Activated CD4-positive, alpha-beta memory T cell treated with anti-CD3 and anti-CD28 coated beads for 36 hours (primary cell): ENCODE measurements around the gene AFAP1. TPM values are rescaled to one million over a fixed set of nuclear protein-coding genes. Genes with fewer than 3 reads are reported as not detected.

ENCODE experiments used
- CTCF ChIA-PET: fragments of 350-600 bp; sonication (Branson Sonifier 250); formaldehyde crosslinking; loops from one replicate; lab custom pipeline; 2021; ENCODE audit warnings: antibody characterized with exemption, inconsistent platforms; lab: Charles Lee
- POLR2A ChIA-PET: fragments of 350-600 bp; sonication (Branson Sonifier 250); formaldehyde crosslinking; loops from one replicate; lab custom pipeline; 2021; ENCODE audit warnings: antibody characterized with exemption; lab: Charles Lee
- DNase-seq: peaks from one replicate; pipeline ENCODE4 v3.0.0-alpha.2; 2020
- H3K27ac Mint-ChIP-seq: one replicate; pipeline ENCODE4 v1.8.0; 2021; ENCODE audit warnings: mixed read lengths
- H3K27me3 Mint-ChIP-seq: one replicate; pipeline ENCODE4 v1.8.0; 2021; ENCODE audit warnings: mixed read lengths
- H3K36me3 Mint-ChIP-seq: one replicate; pipeline ENCODE4 v1.8.0; 2021; ENCODE audit warnings: mixed read lengths
- H3K4me1 Mint-ChIP-seq: one replicate; pipeline ENCODE4 v1.8.0; 2021; ENCODE audit warnings: low read depth, mixed read lengths
- H3K4me3 Mint-ChIP-seq: one replicate; pipeline ENCODE4 v1.8.0; 2021; ENCODE audit warnings: mild to moderate bottlenecking, mixed read lengths
- H3K9me3 Mint-ChIP-seq: one replicate; pipeline ENCODE4 v1.8.0; 2021; ENCODE audit warnings: mixed read lengths
- intact Hi-C: fragments of 100-400 bp; cut with micrococcal nuclease; formaldehyde crosslinking; loops from one replicate; pipeline ENCODE4 v1.15.1; 2023
- total RNA-seq, 2 experiments: library from RNA; stranded (reverse); gene quantifications; one replicate each; pipeline ENCODE4 v1.2.3, GENCODE V29; 2021

The AFAP1 gene
- total RNA-seq, 2 experiments from 2014 or later: 37.7 to 38.4 TPM

DNA sequence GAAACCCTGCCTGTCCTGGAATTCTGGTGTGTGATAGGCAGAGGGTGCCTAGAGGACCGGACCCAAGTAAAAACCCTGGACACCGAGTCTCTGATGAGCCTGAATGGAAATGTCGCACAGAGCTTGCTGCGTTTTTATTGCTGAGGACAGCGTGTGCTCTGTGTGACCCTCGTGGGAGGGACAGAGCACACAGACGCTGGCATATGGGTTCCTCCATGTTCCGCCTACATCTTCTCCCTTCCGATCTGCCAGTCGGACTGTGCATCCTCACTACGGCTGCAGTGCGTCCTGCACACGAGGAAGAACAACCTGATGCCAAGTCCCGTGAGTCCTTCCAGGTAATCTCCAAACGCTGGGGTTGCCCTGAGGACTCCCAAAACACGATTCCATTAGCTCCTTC lies 68.3 kb downstream of the AFAP1 start:
- POLR2A ChIA-PET: no interaction called here
- Mint-ChIP-seq H3K36me3 (peaks cover 20% of the 10 kb centered on the region), H3K4me3 (no peak overlapping the region), H3K27ac (no peak overlapping the region), H3K4me1 (peaks cover 48% of the 10 kb centered on the region), H3K9me3 (no peaks in the 10 kb centered on the region), H3K27me3 (no peaks in the 10 kb centered on the region)
- DNase-seq: no peak
- CTCF ChIA-PET: interaction anchor here (1.2 to 2.0 kb wide), 2 partner anchors 27 to 69 kb away, joined by 3 to 6 read pairs; no protein-coding TSS in a partner anchor
- intact Hi-C loops: no loop called here

- ChIA-PET POLR2A (interaction anchor here (0.7 kb wide), 2 partner anchors 7 to 99 kb away, joined by 3 read pairs; no protein-coding TSS in a partner anchor), CTCF (interaction anchor here (0.6 to 2.2 kb wide), 4 partner anchors 8 to 89 kb away, joined by 3 to 10 read pairs (median 6); no protein-coding TSS in a partner anchor)
- intact Hi-C loops: no loop called here
- no peak for DNase-seq
- Mint-ChIP-seq H3K4me3 (no peak overlapping the region), H3K27me3 (peaks cover under 1% of the 10 kb centered on the region), H3K27ac (peak overlapping the region; percentile 83), H3K36me3 (peaks cover 26% of the 10 kb centered on the region), H3K4me1 (peaks cover 36% of the 10 kb centered on the region), H3K9me3 (peaks cover 1% of the 10 kb centered on the region)
Observed at GRCh38 chr4:7868892-7869471, 70.7 kb downstream of the AFAP1 start.

DNA sequence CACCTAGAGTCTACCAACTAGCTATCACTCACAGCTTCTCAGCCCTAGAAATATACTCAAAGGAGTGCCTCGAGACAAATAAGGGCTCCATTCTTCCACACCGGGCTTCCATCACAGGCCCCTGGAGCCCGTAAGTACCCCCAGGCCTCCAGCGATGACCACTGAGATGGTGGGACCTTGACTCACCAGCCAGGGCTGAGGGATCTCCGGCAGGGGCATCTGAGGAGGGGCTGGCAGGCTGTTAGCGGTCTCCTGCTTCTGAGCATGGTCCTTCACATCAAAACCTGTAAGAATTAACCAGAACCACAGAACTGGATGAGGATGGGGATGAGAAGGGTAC lies 71.3 kb downstream of the AFAP1 start:
- no peak for DNase-seq
- intact Hi-C loops: no loop called here
- ChIA-PET POLR2A (interaction anchor here (0.7 kb wide), 2 partner anchors 8 to 100 kb away, joined by 3 read pairs; no protein-coding TSS in a partner anchor), CTCF (interaction anchor here (1.0 to 2.2 kb wide), 5 partner anchors 8 to 98 kb away, joined by 3 to 10 read pairs (median 4); no protein-coding TSS in a partner anchor)
- Mint-ChIP-seq H3K9me3 (peaks cover 3% of the 10 kb centered on the region), H3K27me3 (peaks cover 1% of the 10 kb centered on the region), H3K4me1 (peaks cover 33% of the 10 kb centered on the region), H3K4me3 (no peak overlapping the region), H3K27ac (peak overlapping the region; percentile 83), H3K36me3 (peaks cover 25% of the 10 kb centered on the region)

DNA sequence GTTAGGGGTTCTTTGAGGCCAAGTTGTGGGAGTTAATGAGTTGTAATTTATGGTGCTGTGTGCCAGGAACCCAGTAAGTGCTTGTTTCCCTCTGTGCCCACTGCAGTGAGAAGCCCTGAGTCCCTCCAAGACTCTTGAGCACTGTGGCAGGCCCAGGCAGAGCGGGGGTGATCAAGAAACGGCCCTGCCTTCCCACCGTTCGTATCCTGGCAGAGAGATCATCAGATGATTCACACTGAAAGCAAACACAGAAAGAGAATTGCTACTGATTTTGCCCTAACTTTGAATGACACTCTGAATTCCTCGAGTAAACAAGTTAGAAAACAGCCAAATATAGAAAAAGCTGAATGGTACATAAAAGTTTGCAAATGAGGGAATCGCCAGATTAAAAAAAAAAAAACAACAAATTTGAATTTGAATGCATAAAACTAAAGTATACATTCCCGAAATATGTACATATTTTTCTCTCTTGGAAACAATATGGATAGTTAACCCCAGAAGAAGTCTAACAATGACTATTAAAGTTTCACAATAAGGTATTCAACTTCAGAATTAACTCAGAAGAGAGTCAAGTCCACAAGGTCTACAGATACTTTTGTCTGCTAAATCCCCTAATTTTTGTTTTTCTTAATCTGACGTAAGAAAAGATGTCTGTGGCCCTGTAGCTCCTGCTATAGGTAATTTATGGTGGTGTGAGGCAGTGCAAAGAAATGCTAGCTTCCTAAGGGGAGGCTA lies 71.8 kb downstream of the AFAP1 start:
- H3K27me3 Mint-ChIP-seq: peaks cover 1% of the 10 kb centered on the region
- H3K4me1 Mint-ChIP-seq: peaks cover 33% of the 10 kb centered on the region
- H3K4me3 Mint-ChIP-seq: no peak overlapping the region
- intact Hi-C loops: loop anchor here (1.0 kb wide), 3 partner anchors 9 to 37 kb away; no protein-coding TSS in a partner anchor
- DNase-seq: peak; percentile 68
- ChIA-PET POLR2A (interaction anchor here (0.7 kb wide), 1 partner anchor 9 kb away, joined by 3 read pairs; no protein-coding TSS in a partner anchor), CTCF (interaction anchor here (0.6 to 2.2 kb wide), 6 partner anchors 9 to 98 kb away, joined by 3 to 10 read pairs (median 4); no protein-coding TSS in a partner anchor)
- H3K9me3 Mint-ChIP-seq: peaks cover 3% of the 10 kb centered on the region
- peak overlapping the region; percentile 83 for H3K27ac Mint-ChIP-seq
- H3K36me3 Mint-ChIP-seq: peaks cover 25% of the 10 kb centered on the region

DNA sequence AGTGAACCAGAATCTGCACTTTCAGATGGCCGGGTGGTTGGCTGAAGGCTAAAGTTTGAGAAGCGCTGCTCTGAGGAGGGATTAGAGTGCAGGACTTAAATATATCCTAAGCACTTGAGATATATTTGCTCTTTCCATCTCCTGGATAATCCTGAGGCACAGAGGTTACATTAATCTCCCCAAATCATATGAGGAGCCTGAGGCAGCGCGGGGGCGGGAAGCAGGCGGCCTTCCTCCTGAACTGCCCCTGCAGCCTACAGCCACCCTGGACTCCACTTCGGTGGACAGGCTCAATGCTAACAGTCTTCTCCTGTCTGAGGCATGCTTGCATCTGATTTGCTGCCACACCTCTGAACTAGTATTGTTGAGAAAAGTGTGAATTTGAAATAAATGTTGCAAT lies 72.5 kb downstream of the AFAP1 start:
- Mint-ChIP-seq H3K4me3 (no peak overlapping the region), H3K27ac (peak overlapping the region; percentile 83), H3K27me3 (peaks cover 1% of the 10 kb centered on the region), H3K9me3 (peaks cover 3% of the 10 kb centered on the region), H3K4me1 (peaks cover 33% of the 10 kb centered on the region), H3K36me3 (peaks cover 29% of the 10 kb centered on the region)
- ChIA-PET POLR2A (interaction anchor here (0.5 kb wide), 1 partner anchor 100 kb away, joined by 3 read pairs; no protein-coding TSS in a partner anchor), CTCF (interaction anchor here (0.6 to 2.2 kb wide), 4 partner anchors 23 to 97 kb away, joined by 3 to 10 read pairs (median 6); no protein-coding TSS in a partner anchor)
- DNase-seq: no peak
- intact Hi-C loops: loop anchor here (1.0 kb wide), 3 partner anchors 10 to 36 kb away; no protein-coding TSS in a partner anchor

DNA sequence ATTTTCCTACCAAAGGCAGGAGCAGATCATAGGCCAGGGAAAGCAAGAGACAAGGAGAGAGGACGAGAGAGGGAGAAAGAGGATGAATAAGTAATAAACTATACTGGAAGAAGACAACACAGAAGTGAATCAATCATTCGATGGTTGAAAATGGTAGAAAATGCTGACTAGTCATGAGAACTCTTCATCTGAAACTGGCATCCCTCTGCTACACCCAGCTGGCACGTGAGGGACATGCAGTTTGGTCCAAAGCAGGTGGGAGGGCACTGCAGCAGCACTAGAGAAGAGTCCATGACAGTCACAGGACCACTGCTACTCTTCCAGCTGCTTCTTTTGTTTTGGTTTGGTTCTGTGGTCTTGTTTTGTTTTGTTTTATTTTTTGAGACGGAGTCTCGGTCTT lies 74.1 kb downstream of the AFAP1 start:
- intact Hi-C loops: no loop called here
- Mint-ChIP-seq H3K36me3 (peaks cover 33% of the 10 kb centered on the region), H3K27ac (no peak overlapping the region), H3K9me3 (peaks cover 3% of the 10 kb centered on the region), H3K27me3 (peaks cover 1% of the 10 kb centered on the region), H3K4me3 (no peak overlapping the region), H3K4me1 (peaks cover 36% of the 10 kb centered on the region)
- DNase-seq: no peak
- ChIA-PET CTCF (interaction anchor here (0.9 to 2.0 kb wide), 5 partner anchors 9 to 63 kb away, joined by 4 to 7 read pairs (median 4); no protein-coding TSS in a partner anchor), POLR2A (no interaction called here)

DNA sequence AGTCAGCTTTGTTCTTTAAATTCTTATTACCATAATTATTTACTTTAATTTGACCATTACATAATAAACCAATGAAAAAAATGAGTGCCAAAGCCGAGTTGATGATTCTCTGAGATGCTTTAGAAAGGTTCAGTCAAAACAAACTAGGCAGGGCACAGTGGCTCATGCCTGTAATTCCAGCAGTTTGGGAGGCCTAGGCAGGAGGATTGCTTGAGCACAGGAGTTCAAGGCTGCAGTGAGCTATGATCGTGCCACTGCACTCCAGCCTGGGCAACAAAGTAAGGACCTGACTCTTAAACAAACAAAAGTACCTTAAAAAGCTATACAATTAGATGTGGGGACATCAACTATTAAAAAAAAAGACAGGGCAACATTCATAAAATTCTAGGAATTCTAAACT lies 75.0 kb downstream of the AFAP1 start:
- Mint-ChIP-seq H3K4me3 (no peak overlapping the region), H3K27me3 (peaks cover 1% of the 10 kb centered on the region), H3K9me3 (peaks cover 3% of the 10 kb centered on the region), H3K4me1 (peaks cover 38% of the 10 kb centered on the region), H3K36me3 (peaks cover 37% of the 10 kb centered on the region), H3K27ac (no peak overlapping the region)
- CTCF ChIA-PET: interaction anchor here (1.2 to 2.0 kb wide), 6 partner anchors 9 to 96 kb away, joined by 4 to 9 read pairs (median 4); no protein-coding TSS in a partner anchor
- DNase-seq: no peak
- intact Hi-C loops: no loop called here
- POLR2A ChIA-PET: interaction anchor here (1.0 to 1.2 kb wide), 2 partner anchors 10 to 12 kb away, joined by 3 to 4 read pairs; no protein-coding TSS in a partner anchor

- Mint-ChIP-seq H3K27me3 (peaks cover 1% of the 10 kb centered on the region), H3K4me1 (peaks cover 42% of the 10 kb centered on the region), H3K27ac (peak overlapping the region; percentile 64), H3K9me3 (peaks cover 3% of the 10 kb centered on the region), H3K36me3 (peaks cover 33% of the 10 kb centered on the region), H3K4me3 (peak overlapping the region; percentile 44)
- POLR2A ChIA-PET: interaction anchor here (1.0 to 1.2 kb wide), 2 partner anchors 9 to 13 kb away, joined by 3 to 4 read pairs; no protein-coding TSS in a partner anchor
- peak; percentile 38 for DNase-seq
- intact Hi-C loops: no loop called here
- CTCF ChIA-PET: interaction anchor here (0.8 to 1.8 kb wide), 5 partner anchors 10 to 97 kb away, joined by 3 to 9 read pairs (median 4); no protein-coding TSS in a partner anchor
Observed at GRCh38 chr4:7863911-7864681, 75.6 kb downstream of the AFAP1 start.

GRCh38 chr4:7862561-7863192 lies 77.0 kb downstream of the AFAP1 start:
- CTCF ChIA-PET: interaction anchor here (0.9 kb wide), 1 partner anchor 14 kb away, joined by 3 read pairs; no protein-coding TSS in a partner anchor
- no peak for DNase-seq
- peaks cover 3% of the 10 kb centered on the region for H3K9me3 Mint-ChIP-seq
- POLR2A ChIA-PET: no interaction called here
- H3K27ac Mint-ChIP-seq: no peak overlapping the region
- no peak overlapping the region for H3K4me3 Mint-ChIP-seq
- H3K4me1 Mint-ChIP-seq: peaks cover 41% of the 10 kb centered on the region
- intact Hi-C loops: no loop called here
- peaks cover 36% of the 10 kb centered on the region for H3K36me3 Mint-ChIP-seq
- peaks cover 1% of the 10 kb centered on the region for H3K27me3 Mint-ChIP-seq

DNA sequence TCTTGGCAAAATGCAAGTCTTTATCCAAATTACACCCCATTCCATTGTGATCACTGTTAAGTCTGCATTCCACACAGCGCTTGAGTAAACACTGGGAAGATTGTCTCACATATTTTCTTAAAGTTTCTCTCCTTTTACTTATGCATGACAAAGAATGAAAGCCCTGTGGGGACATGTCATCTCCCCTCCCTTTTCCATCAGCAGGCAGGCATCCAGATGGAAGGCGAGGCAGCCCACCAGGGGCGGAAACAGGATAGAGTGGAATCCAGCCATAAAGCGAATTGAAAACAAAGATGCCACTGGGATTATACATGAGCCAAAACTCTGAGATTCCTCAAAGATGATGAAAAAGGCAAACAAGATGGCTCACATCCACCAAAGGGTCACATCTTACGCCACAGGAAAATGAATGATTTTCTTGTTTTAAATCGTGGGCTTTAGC lies 78.2 kb downstream of the AFAP1 start:
- DNase-seq: no peak
- Mint-ChIP-seq H3K27me3 (peaks cover 1% of the 10 kb centered on the region), H3K4me1 (peaks cover 44% of the 10 kb centered on the region), H3K36me3 (peaks cover 29% of the 10 kb centered on the region), H3K9me3 (peaks cover 3% of the 10 kb centered on the region), H3K4me3 (no peak overlapping the region), H3K27ac (no peak overlapping the region)
- ChIA-PET CTCF (no interaction called here), POLR2A (no interaction called here)
- intact Hi-C loops: no loop called here
